Measurements from ENCODE around the gene LOXL3.
A peak's percentile ranks its signal among the peaks of the same experiment; 100 is the strongest.

The LOXL3 gene

GRCh38 chr2:74548285-74548899 is 5.3 kb downstream of the LOXL3 start (continued):
- TF ChIP-seq ZNF488 (tag by site-specific recombination; IDR thresholded peaks at IDR 0.05) = no peak
- no peak for TF ChIP-seq ZNF302 (tag by site-specific recombination; IDR thresholded peaks at IDR 0.05; ENCODE audit: low read depth)
- no peak for TF ChIP-seq ZNF350 (tag by site-specific recombination; IDR thresholded peaks at IDR 0.05)
- TF ChIP-seq ZNF549 (tag by site-specific recombination; IDR thresholded peaks at IDR 0.05) = no peak
- TF ChIP-seq OSR2 (tag by site-specific recombination; IDR thresholded peaks at IDR 0.05) = peak; percentile 72
- TF ChIP-seq KLF1 (tag by site-specific recombination; IDR thresholded peaks at IDR 0.05) = no peak
- TF ChIP-seq ZNF677 (tag by site-specific recombination; IDR thresholded peaks at IDR 0.05) = no peak
- peak; percentile 75 for TF ChIP-seq ZNF335 (tag by site-specific recombination; conservative IDR thresholded peaks at IDR 0.05)
- peak; percentile 88 for TF ChIP-seq ZBTB17 (tag by site-specific recombination; IDR thresholded peaks at IDR 0.05)
- TF ChIP-seq TCF7L2 (IDR thresholded peaks at IDR 0.05; ENCODE audit: borderline replicate concordance, low read depth, low read length) = peak; percentile 54; the same call in 1 of the 2 replicates
- no peak for TF ChIP-seq INSM2 (tag by site-specific recombination; IDR thresholded peaks at IDR 0.05)
- TF ChIP-seq ZXDB (tag by site-specific recombination; IDR thresholded peaks at IDR 0.05) = no peak

- no peak overlapping the region for H3K4me3 ChIP-seq (ENCODE audit: low read depth, low read length)
- no peaks in the 10 kb centered on the region for H3K4me1 ChIP-seq (ENCODE audit: control insufficient read depth, insufficient read depth, low read length)
- no peak for TF ChIP-seq HOXA7 (CRISPR knock-in tag; IDR thresholded peaks at IDR 0.05; ENCODE audit: borderline replicate concordance)
- TF ChIP-seq PRDM1 (tag by site-specific recombination; IDR thresholded peaks at IDR 0.05) = peak; percentile 96
- no peaks in the 10 kb centered on the region for H3K36me3 ChIP-seq (ENCODE audit: control insufficient read depth in 2 of 2, insufficient read depth in 1 of 2, low read length in 2 of 2)
- CTCF ChIA-PET = interaction anchor here (0.9 to 1.5 kb wide), 3 partner anchors 13 to 63 kb away, joined by 3 to 4 read pairs (median 3); partner anchors contain the start of genes CCDC142 and TTC31
- no peaks in the 10 kb centered on the region for H3K9me3 ChIP-seq (ENCODE audit: control insufficient read depth, insufficient read depth, low read depth, low read length)
- POLR2A ChIA-PET = no interaction called here
- H3K27ac ChIP-seq (ENCODE audit: extremely low read depth, low read depth, low read length) = no peak overlapping the region
Measured at GRCh38 chr2:74546004-74546403, 7.7 kb downstream of the LOXL3 start.

GRCh38 chr2:74544634-74545033 is 9.1 kb downstream of the LOXL3 start:
- Histone ChIP-seq H3K27ac (ENCODE audit: extremely low read depth, low read depth, low read length) (no peak overlapping the region), H3K36me3 (ENCODE audit: control insufficient read depth in 2 of 2, insufficient read depth in 1 of 2, low read length in 2 of 2) (no peaks in the 10 kb centered on the region), H3K4me3 (ENCODE audit: low read depth, low read length) (no peak overlapping the region), H3K4me1 (ENCODE audit: control insufficient read depth, insufficient read depth, low read length) (no peaks in the 10 kb centered on the region), H3K9me3 (ENCODE audit: control insufficient read depth, insufficient read depth, low read depth, low read length) (no peaks in the 10 kb centered on the region)
- no peak for TF ChIP-seq GLIS1 (tag by site-specific recombination; IDR thresholded peaks at IDR 0.05)
- no peak for TF ChIP-seq ZNF223 (tag by site-specific recombination; IDR thresholded peaks at IDR 0.05)
- TF ChIP-seq ZNF561 (tag by site-specific recombination; IDR thresholded peaks at IDR 0.05; ENCODE audit: borderline replicate concordance) = no peak
- no peak for TF ChIP-seq ZNF624 (tag by site-specific recombination; IDR thresholded peaks at IDR 0.05)
- TF ChIP-seq ZNF155 (tag by site-specific recombination; IDR thresholded peaks at IDR 0.05) = no peak
- TF ChIP-seq HOXD13 (CRISPR knock-in tag; IDR thresholded peaks at IDR 0.05; ENCODE audit: borderline replicate concordance) = no peak
- TF ChIP-seq ZNF121 (tag by site-specific recombination; IDR thresholded peaks at IDR 0.05) = no peak
- TF ChIP-seq ZNF785 (tag by site-specific recombination; IDR thresholded peaks at IDR 0.05) = no peak
- TF ChIP-seq INSM2 (tag by site-specific recombination; IDR thresholded peaks at IDR 0.05) = no peak
- no peak for TF ChIP-seq ZNF571 (tag by site-specific recombination; IDR thresholded peaks at IDR 0.05)
- TF ChIP-seq ZNF600 (tag by site-specific recombination; IDR thresholded peaks at IDR 0.05) = no peak
- TF ChIP-seq PRDM10 (tag by site-specific recombination; IDR thresholded peaks at IDR 0.05) = no peak
- TF ChIP-seq ZNF133 (tag by site-specific recombination; IDR thresholded peaks at IDR 0.05) = no peak
- no peak for TF ChIP-seq ZBTB48 (tag by site-specific recombination; IDR thresholded peaks at IDR 0.05)
- ChIA-PET POLR2A (no interaction called here), CTCF (interaction anchor here (1.4 to 2.0 kb wide), 4 partner anchors 12 to 60 kb away, joined by 3 to 8 read pairs (median 5); no protein-coding TSS in a partner anchor)
